Erythroblast (primary cell): ENCODE results near the gene SNCAIP.

Experiments
- GATA1 ChIP-seq: IDR thresholded peaks from 2 replicates; pipeline ENCODE4 v1.6.1; 2011; ENCODE audit warnings: low read depth, mild to moderate bottlenecking, control low read depth, low read length, moderate library complexity
- POLR2A ChIP-seq: IDR thresholded peaks from 2 replicates; pipeline ENCODE4 v1.6.1; 2011; ENCODE audit warnings: mild to moderate bottlenecking, low read length

DNA sequence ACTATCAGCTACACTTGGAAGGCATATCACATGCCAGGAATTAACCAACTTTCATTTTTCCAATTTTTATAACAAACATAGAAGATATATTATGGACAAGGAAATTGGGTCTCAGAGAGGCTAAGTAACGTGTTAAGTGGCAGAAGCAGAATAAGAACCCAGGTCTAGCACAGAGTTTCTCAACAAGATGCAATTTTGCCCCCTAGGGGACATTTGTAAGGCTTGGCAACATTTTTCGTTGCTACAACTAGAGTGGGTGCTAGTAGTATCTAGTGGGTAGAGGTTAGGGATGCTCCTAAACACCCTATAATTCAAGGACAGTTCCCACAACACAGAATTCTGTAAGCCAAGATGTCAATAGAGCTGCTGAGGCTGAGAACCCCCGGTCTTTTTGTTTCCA lies 180.6 kb downstream of the SNCAIP start:
- no peak for TF ChIP-seq POLR2A
- no peak for TF ChIP-seq GATA1
